Naive thymus-derived CD4-positive, alpha-beta T cell (primary cell): ENCODE results near the gene THBS2. TPM values are rescaled to one million over a fixed set of nuclear protein-coding genes. Genes with fewer than 3 reads are reported as not detected.
"Not testable (repeated sequence)": the region's sequence is repeated elsewhere in the genome, so short reads cannot be mapped to it uniquely, and the experiment has no call there.

Experiments
- ATAC-seq: fragments of 150-1000 bp; cut with Tn5 transposase; 2 replicates; pipeline ENCODE4 v1.10.0; 2021; ENCODE audit warnings: mild to moderate bottlenecking, moderate library complexity
- CTCF ChIA-PET: fragments of 350-600 bp; sonication (Branson Sonifier 250); formaldehyde crosslinking; loops from one replicate; lab custom pipeline; 2021; ENCODE audit warnings: antibody characterized with exemption; lab: Charles Lee
- POLR2A ChIA-PET: fragments of 350-600 bp; sonication (Branson Sonifier 250); formaldehyde crosslinking; loops from one replicate; lab custom pipeline; 2021; ENCODE audit warnings: antibody characterized with exemption, inconsistent platforms; lab: Charles Lee
- DNase-seq, 9 donors: peaks; one replicate each; pipeline versions ENCODE4 v3.0.0 to v3.0.0-alpha.2; 2020 to 2022; ENCODE audit warnings: mixed read lengths in 1 of 9
- H3K27ac ChIP-seq: one replicate; pipeline ENCODE4 v1.7.0; 2013; ENCODE audit warnings: mild to moderate bottlenecking, low read depth, low read length, moderate library complexity
- H3K27me3 ChIP-seq, 2 donors: one replicate each; pipeline ENCODE4 v1.7.0; 2013; ENCODE audit warnings: low read length in 2 of 2, mild to moderate bottlenecking in 2 of 2, moderate library complexity in 2 of 2; ENCODE audit not compliant: control insufficient read depth in 2 of 2, insufficient read depth in 2 of 2
- H3K36me3 ChIP-seq, 3 experiments: 1 replicate in 2 of 3; 2 replicates in 1 of 3; pipeline ENCODE4 v1.7.0; 2013; ENCODE audit warnings: low read length in 3 of 3, mild to moderate bottlenecking in 3 of 3, moderate library complexity in 1 of 3; ENCODE audit not compliant: insufficient read depth in 3 of 3, control insufficient read depth in 2 of 3
- H3K4me1 ChIP-seq, 2 donors: one replicate each; pipeline ENCODE4 v1.7.0; 2013; ENCODE audit warnings: low read length in 2 of 2, mild to moderate bottlenecking in 2 of 2, moderate library complexity in 1 of 2; ENCODE audit not compliant: control insufficient read depth in 2 of 2, insufficient read depth in 2 of 2
- H3K4me3 ChIP-seq: 2 replicates; pipeline ENCODE4 v1.7.0; 2013; ENCODE audit warnings: mild to moderate bottlenecking, low read length
- H3K9me3 ChIP-seq, 3 experiments: 1 replicate in 2 of 3; 2 replicates in 1 of 3; pipeline ENCODE4 v1.7.0; 2013; ENCODE audit warnings: low read length in 3 of 3; ENCODE audit not compliant: control insufficient read depth in 2 of 3
- H3K27ac Mint-ChIP-seq, 9 donors: one replicate each; pipeline ENCODE4 v1.8.0; 2020 to 2022; ENCODE audit warnings: mixed read lengths in 9 of 9, mild to moderate bottlenecking in 8 of 9, moderate library complexity in 5 of 9, inconsistent platforms in 2 of 9
- H3K27me3 Mint-ChIP-seq, 5 donors: one replicate each; pipeline ENCODE4 v1.8.0; 2021 to 2022; ENCODE audit warnings: mixed read lengths in 5 of 5, mild to moderate bottlenecking in 1 of 5
- H3K36me3 Mint-ChIP-seq, 5 donors: one replicate each; pipeline ENCODE4 v1.8.0; 2020 to 2022; ENCODE audit warnings: mixed read lengths in 5 of 5, mild to moderate bottlenecking in 3 of 5, inconsistent platforms in 1 of 5
- H3K4me1 Mint-ChIP-seq, 7 donors: one replicate each; pipeline ENCODE4 v1.8.0; 2020 to 2022; ENCODE audit warnings: mixed read lengths in 7 of 7, mild to moderate bottlenecking in 3 of 7, inconsistent platforms in 1 of 7
- H3K4me3 Mint-ChIP-seq, 10 donors: one replicate each; pipeline ENCODE4 v1.8.0; 2020 to 2022; ENCODE audit warnings: mild to moderate bottlenecking in 10 of 10, mixed read lengths in 10 of 10, moderate library complexity in 6 of 10, inconsistent platforms in 2 of 10
- H3K9me3 Mint-ChIP-seq, 11 donors: one replicate each; pipeline ENCODE4 v1.8.0; 2020 to 2022; ENCODE audit warnings: mixed read lengths in 11 of 11, mild to moderate bottlenecking in 4 of 11, inconsistent platforms in 1 of 11, moderate library complexity in 1 of 11
- intact Hi-C, 2 donors: fragments of 100-400 bp; cut with micrococcal nuclease; formaldehyde crosslinking; loops; one replicate each; pipeline ENCODE4 v1.15.1; 2023
- polyA plus RNA-seq, 2 donors: library from polyadenylated mRNA; unstranded; fragments of 300-500 nt; fragmentation: Illumina TruSeq; gene quantifications; one replicate each; pipeline ENCODE4 v1.2.3, GENCODE V29; 2021
- total RNA-seq, 6 experiments: library from RNA in 5 of 6; stranded (reverse) in 5 of 6; gene quantifications; 1 replicate in 5 of 6; 2 replicates in 1 of 6; pipeline ENCODE4 v1.2.3 and lab custom pipeline; 2021 to 2026

The THBS2 gene
- total and polyA plus RNA-seq, 7 experiments from 2014 or later: 0.08 TPM; not detected in 6

GRCh38 chr6:169184419-169184818 lies 69.2 kb downstream of the THBS2 start:
- Histone ChIP-seq H3K27me3 (no peaks in the 10 kb centered on the region), H3K36me3 (no peaks in the 10 kb centered on the region), H3K4me3 (no peak overlapping the region), H3K27ac (no peak overlapping the region), H3K4me1 (no peaks in the 10 kb centered on the region), H3K9me3 (no peaks in the 10 kb centered on the region)
- DNase-seq (no peak), ATAC-seq (no peak)
- peaks cover 0 to 6% (median 2%) of the 10 kb centered on the region in 5 donors for H3K27me3 Mint-ChIP-seq
- peaks cover 0 to 2% (median 0%) of the 10 kb centered on the region in 5 donors for H3K36me3 Mint-ChIP-seq
- ChIA-PET CTCF (no interaction called here), POLR2A (no interaction called here)
- no peak overlapping the region for H3K27ac Mint-ChIP-seq
- H3K4me1 Mint-ChIP-seq: no peaks in the 10 kb centered on the region
- H3K4me3 Mint-ChIP-seq: no peak overlapping the region
- H3K9me3 Mint-ChIP-seq: peaks cover 0 to 3% (median 0%) of the 10 kb centered on the region in 11 donors
- intact Hi-C loops: no loop called here

- H3K36me3 Mint-ChIP-seq: peaks cover 0 to 3% (median 0%) of the 10 kb centered on the region in 5 donors
Observed at GRCh38 chr6:169183233-169183632, 70.4 kb downstream of the THBS2 start.

GRCh38 chr6:169179831-169180230 lies 73.8 kb downstream of the THBS2 start:
- H3K4me1 ChIP-seq, H3K9me3 Mint-ChIP-seq, H3K4me3 ChIP-seq, H3K27ac Mint-ChIP-seq, DNase-seq, H3K36me3 Mint-ChIP-seq, H3K4me3 Mint-ChIP-seq, H3K27me3 ChIP-seq, H3K27ac ChIP-seq, ATAC-seq, intact Hi-C loops, POLR2A ChIA-PET, H3K9me3 ChIP-seq, H3K4me1 Mint-ChIP-seq, CTCF ChIA-PET, H3K36me3 ChIP-seq: not testable (repeated sequence)
- peaks cover 0 to 24% (median 13%) of the 10 kb centered on the region in 5 donors for H3K27me3 Mint-ChIP-seq

More at GRCh38 chr6:169183233-169183632, 70.4 kb downstream of the THBS2 start:
- Histone ChIP-seq H3K9me3 (no peaks in the 10 kb centered on the region), H3K27ac (no peak overlapping the region), H3K4me3 (no peak overlapping the region), H3K4me1 (no peaks in the 10 kb centered on the region), H3K36me3 (no peaks in the 10 kb centered on the region), H3K27me3 (no peaks in the 10 kb centered on the region)
- Mint-ChIP-seq H3K27ac (no peak overlapping the region), H3K4me3 (no peak overlapping the region), H3K4me1 (no peaks in the 10 kb centered on the region), H3K27me3 (peaks cover 0 to 14% (median 10%) of the 10 kb centered on the region in 5 donors), H3K9me3 (peaks cover 0 to 3% (median 0%) of the 10 kb centered on the region in 11 donors)
- no peak for ATAC-seq
- ChIA-PET POLR2A (interaction anchor here (0.8 kb wide), 1 partner anchor 199 kb away, joined by 3 read pairs; no protein-coding TSS in a partner anchor), CTCF (no interaction called here)
- intact Hi-C loops: no loop called here
- DNase-seq: no peak

- ChIA-PET POLR2A (no interaction called here), CTCF (no interaction called here)
- Histone ChIP-seq H3K4me1 (no peaks in the 10 kb centered on the region), H3K9me3 (no peaks in the 10 kb centered on the region), H3K4me3 (no peak overlapping the region), H3K27me3 (no peaks in the 10 kb centered on the region), H3K36me3 (no peaks in the 10 kb centered on the region), H3K27ac (no peak overlapping the region)
- no peaks in the 10 kb centered on the region for H3K4me1 Mint-ChIP-seq
- H3K9me3 Mint-ChIP-seq: peaks cover 0 to 5% (median 0%) of the 10 kb centered on the region in 11 donors
- ATAC-seq (no peak), DNase-seq (no peak)
- H3K27ac Mint-ChIP-seq: no peak overlapping the region
- no peak overlapping the region for H3K4me3 Mint-ChIP-seq
- H3K27me3 Mint-ChIP-seq: peaks cover 0 to 24% (median 13%) of the 10 kb centered on the region in 5 donors
- peaks cover 0 to 3% (median 0%) of the 10 kb centered on the region in 5 donors for H3K36me3 Mint-ChIP-seq
- intact Hi-C loops: no loop called here
Observed at GRCh38 chr6:169177516-169178166, 76.0 kb downstream of the THBS2 start.

- POLR2A ChIA-PET: no interaction called here
- Mint-ChIP-seq H3K9me3 (peaks cover 0 to 3% (median 0%) of the 10 kb centered on the region in 11 donors), H3K4me1 (no peaks in the 10 kb centered on the region), H3K36me3 (peaks cover 0 to 3% (median 0%) of the 10 kb centered on the region in 5 donors), H3K27ac (no peak overlapping the region), H3K27me3 (peaks cover 0 to 24% (median 13%) of the 10 kb centered on the region in 5 donors), H3K4me3 (no peak overlapping the region)
- Histone ChIP-seq H3K27ac (no peak overlapping the region), H3K4me1 (no peaks in the 10 kb centered on the region), H3K36me3 (no peaks in the 10 kb centered on the region), H3K27me3 (no peaks in the 10 kb centered on the region), H3K4me3 (no peak overlapping the region), H3K9me3 (no peaks in the 10 kb centered on the region)
- ATAC-seq: no peak
- intact Hi-C loops: no loop called here
- DNase-seq: no peak
- CTCF ChIA-PET: interaction anchor here (0.6 kb wide), 1 partner anchor 43 kb away, joined by 3 read pairs; no protein-coding TSS in a partner anchor
Observed at GRCh38 chr6:169176361-169176991, 77.2 kb downstream of the THBS2 start.

- intact Hi-C loops: no loop called here
- Mint-ChIP-seq H3K4me1 (no peaks in the 10 kb centered on the region), H3K27ac (peak overlapping the region in 1 of 9 donors; percentile 70), H3K4me3 (no peak overlapping the region), H3K27me3 (peaks cover 0 to 24% (median 13%) of the 10 kb centered on the region in 5 donors), H3K36me3 (peaks cover 0 to 3% (median 0%) of the 10 kb centered on the region in 5 donors), H3K9me3 (peaks cover 0 to 2% (median 0%) of the 10 kb centered on the region in 11 donors)
- Histone ChIP-seq H3K27me3 (no peaks in the 10 kb centered on the region), H3K4me3 (no peak overlapping the region), H3K27ac (no peak overlapping the region), H3K4me1 (no peaks in the 10 kb centered on the region), H3K36me3 (no peaks in the 10 kb centered on the region), H3K9me3 (no peaks in the 10 kb centered on the region)
- ATAC-seq (no peak), DNase-seq (no peak)
- CTCF ChIA-PET: no interaction called here
- POLR2A ChIA-PET: no interaction called here
Observed at GRCh38 chr6:169175360-169175887, 78.2 kb downstream of the THBS2 start.
